HG03097 (cell line): Measurements from ENCODE around the gene PGBD5.

Experiments used
- ATAC-seq: cut with Tn5 transposase; IDR thresholded peaks from one replicate; pipeline ENCODE4 v1.9.1; 2021; ENCODE audit not compliant: unreplicated experiment, low FRiP score

PGBD5 gene

GRCh38 chr1:230398856-230399255 is 27.3 kb downstream of the PGBD5 start:
- no peak for ATAC-seq

- ATAC-seq: no peak
Observed at GRCh38 chr1:230396966-230397365, 29.2 kb downstream of the PGBD5 start.

GRCh38 chr1:230395932-230396331 is 30.2 kb downstream of the PGBD5 start:
- no peak for ATAC-seq

GRCh38 chr1:230394741-230395140 is 31.4 kb downstream of the PGBD5 start:
- ATAC-seq: no peak

- no peak for ATAC-seq
Observed at GRCh38 chr1:230394134-230394533, 32.0 kb downstream of the PGBD5 start.

GRCh38 chr1:230393722-230394121 is 32.4 kb downstream of the PGBD5 start:
- no peak for ATAC-seq

GRCh38 chr1:230392920-230393521 is 33.1 kb downstream of the PGBD5 start:
- ATAC-seq: no peak

GRCh38 chr1:230392536-230392909 is 33.6 kb downstream of the PGBD5 start:
- no peak for ATAC-seq

- no peak for ATAC-seq
Observed at GRCh38 chr1:230391776-230392535, 34.2 kb downstream of the PGBD5 start.

- no peak for ATAC-seq
Observed at GRCh38 chr1:230390371-230390770, 35.8 kb downstream of the PGBD5 start.

- no peak for ATAC-seq
Observed at GRCh38 chr1:230387876-230388275, 38.3 kb downstream of the PGBD5 start.

GRCh38 chr1:230387296-230387695 is 38.8 kb downstream of the PGBD5 start:
- ATAC-seq: no peak

GRCh38 chr1:230386637-230387262 is 39.4 kb downstream of the PGBD5 start:
- no peak for ATAC-seq

- ATAC-seq: no peak
Observed at GRCh38 chr1:230385930-230386329, 40.2 kb downstream of the PGBD5 start.

- ATAC-seq: no peak
Observed at GRCh38 chr1:230385158-230385450, 41.0 kb downstream of the PGBD5 start.

- no peak for ATAC-seq
Observed at GRCh38 chr1:230384380-230385157, 41.6 kb downstream of the PGBD5 start.

GRCh38 chr1:230383425-230383824 is 42.7 kb downstream of the PGBD5 start:
- ATAC-seq: no peak

GRCh38 chr1:230382001-230382491 is 44.1 kb downstream of the PGBD5 start:
- ATAC-seq: no peak

GRCh38 chr1:230381585-230381984 is 44.5 kb downstream of the PGBD5 start:
- no peak for ATAC-seq

- no peak for ATAC-seq
Observed at GRCh38 chr1:230381049-230381467, 45.1 kb downstream of the PGBD5 start.

GRCh38 chr1:230379928-230380327 is 46.2 kb downstream of the PGBD5 start:
- no peak for ATAC-seq
